ENCODE measurements around the gene TJP2. TPM values are rescaled to one million over a fixed set of nuclear protein-coding genes. Genes with fewer than 3 reads are reported as not detected.

TJP2 gene
- total and polyA plus RNA-seq, 5 donors from 2014 or later = 5.3 to 13.9 (median 10.6) TPM

GRCh38 chr9:69192214-69192613 lies 18.1 kb downstream of the TJP2 start:
- no peak overlapping the region for H3K4me3 Mint-ChIP-seq
- H3K27ac Mint-ChIP-seq = no peak overlapping the region
- ATAC-seq (ENCODE audit: low read depth in 2 of 2) (no peak), DNase-seq (no peak)
- Histone ChIP-seq H3K4me3 (ENCODE audit: low read depth, low read length) (no peak overlapping the region), H3K4me1 (ENCODE audit: control insufficient read depth, insufficient read depth, low read length, poor library complexity, severe bottlenecking) (no peaks in the 10 kb centered on the region), H3K27me3 (ENCODE audit: control insufficient read depth, insufficient read depth, low read length) (no peaks in the 10 kb centered on the region), H3K27ac (ENCODE audit: insufficient read depth, low read length, poor library complexity, severe bottlenecking) (no peak overlapping the region), H3K36me3 (ENCODE audit: control insufficient read depth, insufficient read depth, low read length) (no peaks in the 10 kb centered on the region), H3K9me3 (ENCODE audit: control insufficient read depth in 2 of 2, low read length in 2 of 2) (no peaks in the 10 kb centered on the region)
- no peaks in the 10 kb centered on the region for H3K36me3 Mint-ChIP-seq
- H3K4me1 Mint-ChIP-seq = peaks cover 6 to 20% (median 12%) of the 10 kb centered on the region in 4 donors
- no peaks in the 10 kb centered on the region for H3K9me3 Mint-ChIP-seq
- H3K27me3 Mint-ChIP-seq = no peaks in the 10 kb centered on the region

GRCh38 chr9:69193685-69194032 lies 19.6 kb downstream of the TJP2 start:
- Histone ChIP-seq H3K27ac (ENCODE audit: insufficient read depth, low read length, poor library complexity, severe bottlenecking) (no peak overlapping the region), H3K4me3 (ENCODE audit: low read depth, low read length) (no peak overlapping the region), H3K36me3 (ENCODE audit: control insufficient read depth, insufficient read depth, low read length) (no peaks in the 10 kb centered on the region), H3K27me3 (ENCODE audit: control insufficient read depth, insufficient read depth, low read length) (no peaks in the 10 kb centered on the region), H3K4me1 (ENCODE audit: control insufficient read depth, insufficient read depth, low read length, poor library complexity, severe bottlenecking) (no peaks in the 10 kb centered on the region), H3K9me3 (ENCODE audit: control insufficient read depth in 2 of 2, low read length in 2 of 2) (no peaks in the 10 kb centered on the region)
- no peaks in the 10 kb centered on the region for H3K9me3 Mint-ChIP-seq
- peaks cover 4% of the 10 kb centered on the region for H3K36me3 Mint-ChIP-seq
- DNase-seq = no peak
- H3K4me3 Mint-ChIP-seq = no peak overlapping the region
- H3K27me3 Mint-ChIP-seq = no peaks in the 10 kb centered on the region
- H3K27ac Mint-ChIP-seq = no peak overlapping the region
- no peak for ATAC-seq (ENCODE audit: low read depth in 2 of 2)
- H3K4me1 Mint-ChIP-seq = peaks cover 6 to 23% (median 14%) of the 10 kb centered on the region in 4 donors

GRCh38 chr9:69194702-69195418 lies 20.8 kb downstream of the TJP2 start:
- Histone ChIP-seq H3K27me3 (ENCODE audit: control insufficient read depth, insufficient read depth, low read length) (no peaks in the 10 kb centered on the region), H3K4me3 (ENCODE audit: low read depth, low read length) (no peak overlapping the region), H3K27ac (ENCODE audit: insufficient read depth, low read length, poor library complexity, severe bottlenecking) (no peak overlapping the region), H3K4me1 (ENCODE audit: control insufficient read depth, insufficient read depth, low read length, poor library complexity, severe bottlenecking) (peaks cover 4% of the 10 kb centered on the region), H3K9me3 (ENCODE audit: control insufficient read depth in 2 of 2, low read length in 2 of 2) (no peaks in the 10 kb centered on the region), H3K36me3 (ENCODE audit: control insufficient read depth, insufficient read depth, low read length) (no peaks in the 10 kb centered on the region)
- peaks cover 8% of the 10 kb centered on the region for H3K36me3 Mint-ChIP-seq
- H3K27ac Mint-ChIP-seq = no peak overlapping the region
- H3K4me3 Mint-ChIP-seq = no peak overlapping the region
- no peak for DNase-seq
- H3K9me3 Mint-ChIP-seq = no peaks in the 10 kb centered on the region
- peaks cover 6 to 31% (median 19%) of the 10 kb centered on the region in 4 donors for H3K4me1 Mint-ChIP-seq
- ATAC-seq (ENCODE audit: low read depth in 2 of 2) = no peak
- H3K27me3 Mint-ChIP-seq = no peaks in the 10 kb centered on the region

GRCh38 chr9:69195668-69196067 lies 21.6 kb downstream of the TJP2 start:
- Histone ChIP-seq H3K4me1 (ENCODE audit: control insufficient read depth, insufficient read depth, low read length, poor library complexity, severe bottlenecking) (peaks cover 8% of the 10 kb centered on the region), H3K27ac (ENCODE audit: insufficient read depth, low read length, poor library complexity, severe bottlenecking) (no peak overlapping the region), H3K4me3 (ENCODE audit: low read depth, low read length) (no peak overlapping the region), H3K9me3 (ENCODE audit: control insufficient read depth in 2 of 2, low read length in 2 of 2) (no peaks in the 10 kb centered on the region), H3K36me3 (ENCODE audit: control insufficient read depth, insufficient read depth, low read length) (no peaks in the 10 kb centered on the region), H3K27me3 (ENCODE audit: control insufficient read depth, insufficient read depth, low read length) (no peaks in the 10 kb centered on the region)
- H3K9me3 Mint-ChIP-seq = no peaks in the 10 kb centered on the region
- no peak overlapping the region for H3K4me3 Mint-ChIP-seq
- no peak overlapping the region for H3K27ac Mint-ChIP-seq
- H3K27me3 Mint-ChIP-seq = no peaks in the 10 kb centered on the region
- peaks cover 9 to 35% (median 22%) of the 10 kb centered on the region in 4 donors for H3K4me1 Mint-ChIP-seq
- DNase-seq = no peak
- no peak for ATAC-seq (ENCODE audit: low read depth in 2 of 2)
- H3K36me3 Mint-ChIP-seq = peaks cover 12% of the 10 kb centered on the region

GRCh38 chr9:69197687-69198086 lies 23.6 kb downstream of the TJP2 start:
- Histone ChIP-seq H3K4me1 (ENCODE audit: control insufficient read depth, insufficient read depth, low read length, poor library complexity, severe bottlenecking) (peaks cover 8% of the 10 kb centered on the region), H3K27me3 (ENCODE audit: control insufficient read depth, insufficient read depth, low read length) (no peaks in the 10 kb centered on the region), H3K36me3 (ENCODE audit: control insufficient read depth, insufficient read depth, low read length) (no peaks in the 10 kb centered on the region), H3K9me3 (ENCODE audit: control insufficient read depth in 2 of 2, low read length in 2 of 2) (no peaks in the 10 kb centered on the region), H3K27ac (ENCODE audit: insufficient read depth, low read length, poor library complexity, severe bottlenecking) (no peak overlapping the region), H3K4me3 (ENCODE audit: low read depth, low read length) (no peak overlapping the region)
- Mint-ChIP-seq H3K9me3 (no peaks in the 10 kb centered on the region), H3K4me1 (peaks cover 8 to 26% (median 18%) of the 10 kb centered on the region in 4 donors), H3K27me3 (no peaks in the 10 kb centered on the region), H3K4me3 (no peak overlapping the region), H3K27ac (no peak overlapping the region), H3K36me3 (peaks cover 13% of the 10 kb centered on the region)
- ATAC-seq (ENCODE audit: low read depth in 2 of 2) (no peak), DNase-seq (no peak)

GRCh38 chr9:69198521-69199220 lies 24.6 kb downstream of the TJP2 start:
- H3K4me1 ChIP-seq (ENCODE audit: control insufficient read depth, insufficient read depth, low read length, poor library complexity, severe bottlenecking) = peaks cover 8% of the 10 kb centered on the region

GRCh38 chr9:69199769-69200470 lies 25.8 kb downstream of the TJP2 start:
- Mint-ChIP-seq H3K4me3 (peak overlapping the region in 3 of 4 donors; percentile 7 to 49 (median 25)), H3K36me3 (peaks cover 13% of the 10 kb centered on the region), H3K27ac (peak overlapping the region in 1 of 3 donors; percentile 59), H3K27me3 (no peaks in the 10 kb centered on the region), H3K4me1 (peaks cover 8 to 25% (median 13%) of the 10 kb centered on the region in 4 donors), H3K9me3 (no peaks in the 10 kb centered on the region)
- peaks cover 8% of the 10 kb centered on the region for H3K4me1 ChIP-seq (ENCODE audit: control insufficient read depth, insufficient read depth, low read length, poor library complexity, severe bottlenecking)
- no peak overlapping the region for H3K27ac ChIP-seq (ENCODE audit: insufficient read depth, low read length, poor library complexity, severe bottlenecking)
- H3K9me3 ChIP-seq (ENCODE audit: control insufficient read depth in 2 of 2, low read length in 2 of 2) = no peaks in the 10 kb centered on the region
- no peak overlapping the region for H3K4me3 ChIP-seq (ENCODE audit: low read depth, low read length)
- H3K27me3 ChIP-seq (ENCODE audit: control insufficient read depth, insufficient read depth, low read length) = no peaks in the 10 kb centered on the region
- no peaks in the 10 kb centered on the region for H3K36me3 ChIP-seq (ENCODE audit: control insufficient read depth, insufficient read depth, low read length)
- ATAC-seq (ENCODE audit: low read depth in 2 of 2) (no peak), DNase-seq (no peak)

More at GRCh38 chr9:69198521-69199220, 24.6 kb downstream of the TJP2 start:
- DNase-seq (no peak), ATAC-seq (ENCODE audit: low read depth in 2 of 2) (no peak)
- no peaks in the 10 kb centered on the region for H3K27me3 ChIP-seq (ENCODE audit: control insufficient read depth, insufficient read depth, low read length)
- H3K4me1 Mint-ChIP-seq = peaks cover 8 to 21% (median 12%) of the 10 kb centered on the region in 4 donors
- no peaks in the 10 kb centered on the region for H3K36me3 ChIP-seq (ENCODE audit: control insufficient read depth, insufficient read depth, low read length)
- H3K36me3 Mint-ChIP-seq = peaks cover 13% of the 10 kb centered on the region
- no peaks in the 10 kb centered on the region for H3K27me3 Mint-ChIP-seq
- no peaks in the 10 kb centered on the region for H3K9me3 Mint-ChIP-seq
- H3K27ac Mint-ChIP-seq = peak overlapping the region in 1 of 3 donors; percentile 38
- no peaks in the 10 kb centered on the region for H3K9me3 ChIP-seq (ENCODE audit: control insufficient read depth in 2 of 2, low read length in 2 of 2)
- H3K27ac ChIP-seq (ENCODE audit: insufficient read depth, low read length, poor library complexity, severe bottlenecking) = no peak overlapping the region
- H3K4me3 Mint-ChIP-seq = no peak overlapping the region
- H3K4me3 ChIP-seq (ENCODE audit: low read depth, low read length) = no peak overlapping the region

Data from CD4-positive, CD25-positive, alpha-beta regulatory T cell (primary cell).